Glutamatergic neuron (in vitro differentiated cells): ENCODE measurements around the gene GPC6. TPM values are rescaled to one million over a fixed set of nuclear protein-coding genes. Genes with fewer than 3 reads are reported as not detected.

ENCODE experiments used
- DNase-seq: peaks from one replicate; pipeline ENCODE4 v3.0.0; 2022
- H3K27ac Mint-ChIP-seq: one replicate; pipeline ENCODE4 v1.8.0; 2020; ENCODE audit warnings: mild to moderate bottlenecking, mixed read lengths, inconsistent platforms; ENCODE audit not compliant: unreplicated experiment
- H3K27me3 Mint-ChIP-seq: one replicate; pipeline ENCODE4 v1.8.0; 2020; ENCODE audit warnings: mild to moderate bottlenecking, moderate library complexity, mixed read lengths, inconsistent platforms; ENCODE audit not compliant: unreplicated experiment
- H3K36me3 Mint-ChIP-seq: one replicate; pipeline ENCODE4 v1.8.0; 2020; ENCODE audit warnings: mild to moderate bottlenecking, mixed read lengths, inconsistent platforms; ENCODE audit not compliant: unreplicated experiment
- H3K4me1 Mint-ChIP-seq: one replicate; pipeline ENCODE4 v1.8.0; 2020; ENCODE audit warnings: mild to moderate bottlenecking, low read depth, mixed read lengths, inconsistent platforms; ENCODE audit not compliant: unreplicated experiment
- H3K4me3 Mint-ChIP-seq: one replicate; pipeline ENCODE4 v1.8.0; 2020; ENCODE audit warnings: mild to moderate bottlenecking, mixed read lengths, inconsistent platforms; ENCODE audit not compliant: unreplicated experiment
- H3K9me3 Mint-ChIP-seq: one replicate; pipeline ENCODE4 v1.8.0; 2020; ENCODE audit warnings: mild to moderate bottlenecking, moderate library complexity, mixed read lengths, inconsistent platforms; ENCODE audit not compliant: unreplicated experiment
- total RNA-seq: library from RNA; stranded (reverse); fragmentation: NEBNext Ultra II Directional; extraction: Animal tissue kit (Norgen Biotek cat#: 25700); gene quantifications from one replicate; pipeline ENCODE4 v1.2.1, GENCODE V29; 2021; ENCODE audit not compliant: unreplicated experiment
- TF ChIP-seq, protein P1 (sequence below): fragments of 200-600 bp; sonication (generic); IDR thresholded peaks from one replicate; pipeline ENCODE4 v1.5.0; 2021; ENCODE audit not compliant: partially characterized antibody, unreplicated experiment

GPC6 gene
- total RNA-seq, 1 donor from 2014 or later, result 11.8 TPM

GRCh38 chr13:93603043-93603442 lies 376.4 kb downstream of the GPC6 start:
- Mint-ChIP-seq H3K36me3 (no peaks in the 10 kb centered on the region), H3K27me3 (peaks cover 2% of the 10 kb centered on the region), H3K9me3 (no peaks in the 10 kb centered on the region), H3K4me1 (peaks cover 12% of the 10 kb centered on the region), H3K27ac (no peak overlapping the region), H3K4me3 (no peak overlapping the region)
- TF ChIP-seq, protein P1, sequence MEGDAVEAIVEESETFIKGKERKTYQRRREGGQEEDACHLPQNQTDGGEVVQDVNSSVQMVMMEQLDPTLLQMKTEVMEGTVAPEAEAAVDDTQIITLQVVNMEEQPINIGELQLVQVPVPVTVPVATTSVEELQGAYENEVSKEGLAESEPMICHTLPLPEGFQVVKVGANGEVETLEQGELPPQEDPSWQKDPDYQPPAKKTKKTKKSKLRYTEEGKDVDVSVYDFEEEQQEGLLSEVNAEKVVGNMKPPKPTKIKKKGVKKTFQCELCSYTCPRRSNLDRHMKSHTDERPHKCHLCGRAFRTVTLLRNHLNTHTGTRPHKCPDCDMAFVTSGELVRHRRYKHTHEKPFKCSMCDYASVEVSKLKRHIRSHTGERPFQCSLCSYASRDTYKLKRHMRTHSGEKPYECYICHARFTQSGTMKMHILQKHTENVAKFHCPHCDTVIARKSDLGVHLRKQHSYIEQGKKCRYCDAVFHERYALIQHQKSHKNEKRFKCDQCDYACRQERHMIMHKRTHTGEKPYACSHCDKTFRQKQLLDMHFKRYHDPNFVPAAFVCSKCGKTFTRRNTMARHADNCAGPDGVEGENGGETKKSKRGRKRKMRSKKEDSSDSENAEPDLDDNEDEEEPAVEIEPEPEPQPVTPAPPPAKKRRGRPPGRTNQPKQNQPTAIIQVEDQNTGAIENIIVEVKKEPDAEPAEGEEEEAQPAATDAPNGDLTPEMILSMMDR, result no peak
- DNase-seq, result no peak

- H3K36me3 Mint-ChIP-seq, result no peaks in the 10 kb centered on the region
- TF ChIP-seq, protein P1, result no peak
- H3K27me3 Mint-ChIP-seq, result peaks cover 2% of the 10 kb centered on the region
- no peak overlapping the region for H3K27ac Mint-ChIP-seq
- no peak overlapping the region for H3K4me3 Mint-ChIP-seq
- H3K4me1 Mint-ChIP-seq, result peaks cover 5% of the 10 kb centered on the region
- H3K9me3 Mint-ChIP-seq, result no peaks in the 10 kb centered on the region
- DNase-seq, result no peak
Observed at GRCh38 chr13:93614776-93615175, 388.2 kb downstream of the GPC6 start.

GRCh38 chr13:93620181-93620765 lies 393.7 kb downstream of the GPC6 start:
- TF ChIP-seq, protein P1, result no peak
- H3K27ac Mint-ChIP-seq, result no peak overlapping the region
- DNase-seq, result no peak

GRCh38 chr13:93621051-93621450 lies 394.4 kb downstream of the GPC6 start:
- TF ChIP-seq, protein P1, result no peak

More at GRCh38 chr13:93620181-93620765, 393.7 kb downstream of the GPC6 start:
- Mint-ChIP-seq H3K27me3 (no peaks in the 10 kb centered on the region), H3K36me3 (no peaks in the 10 kb centered on the region), H3K9me3 (no peaks in the 10 kb centered on the region), H3K4me3 (no peak overlapping the region), H3K4me1 (peaks cover 16% of the 10 kb centered on the region)

GRCh38 chr13:93621966-93622365 lies 395.4 kb downstream of the GPC6 start:
- Mint-ChIP-seq H3K27ac (no peak overlapping the region), H3K4me3 (no peak overlapping the region), H3K4me1 (peaks cover 21% of the 10 kb centered on the region), H3K9me3 (no peaks in the 10 kb centered on the region), H3K36me3 (no peaks in the 10 kb centered on the region), H3K27me3 (no peaks in the 10 kb centered on the region)
- DNase-seq, result no peak
- TF ChIP-seq, protein P1, result no peak

More at GRCh38 chr13:93621051-93621450, 394.4 kb downstream of the GPC6 start:
- Mint-ChIP-seq H3K27ac (no peak overlapping the region), H3K4me1 (peaks cover 21% of the 10 kb centered on the region), H3K4me3 (no peak overlapping the region), H3K9me3 (no peaks in the 10 kb centered on the region), H3K36me3 (no peaks in the 10 kb centered on the region), H3K27me3 (no peaks in the 10 kb centered on the region)
- no peak for DNase-seq
